NCI-H2081 (cell line): Measurements from ENCODE around the gene CR2.
"Not testable (repeated sequence)": the region's sequence is repeated elsewhere in the genome, so short reads cannot be mapped to it uniquely, and the experiment has no call there.

Source experiments
- DNase-seq, 2 experiments: peaks; one replicate each; lab custom pipeline; 2025; lab: John Stamatoyannopoulos, UW

Gene CR2

GRCh38 chr1:207444514-207445217 lies 9.5 kb upstream of the CR2 start:
- no peak for DNase-seq

- DNase-seq: no peak
These were observed 450 bp upstream of the CR2 start for GRCh38 chr1:207453710-207454045.

- DNase-seq: no peak
These were observed 1.1 kb downstream of the CR2 start for GRCh38 chr1:207455183-207455754.

GRCh38 chr1:207458414-207458813 lies 4.3 kb downstream of the CR2 start:
- DNase-seq: no peak

- no peak for DNase-seq
These were observed 4.9 kb downstream of the CR2 start for GRCh38 chr1:207459008-207459407.

- DNase-seq: no peak
These were observed 7.5 kb downstream of the CR2 start for GRCh38 chr1:207461649-207462048.

GRCh38 chr1:207462535-207462934 lies 8.4 kb downstream of the CR2 start:
- DNase-seq: no peak

GRCh38 chr1:207463021-207463420 lies 8.9 kb downstream of the CR2 start:
- DNase-seq: no peak

GRCh38 chr1:207463571-207463970 lies 9.4 kb downstream of the CR2 start:
- DNase-seq: no peak

- DNase-seq: no peak
These were observed 16.8 kb downstream of the CR2 start for GRCh38 chr1:207470927-207471326.

GRCh38 chr1:207474210-207474609 lies 20.1 kb downstream of the CR2 start:
- DNase-seq: no peak

- DNase-seq: no peak
These were observed 32.1 kb downstream of the CR2 start for GRCh38 chr1:207486198-207486597.

GRCh38 chr1:207487636-207488035 lies 33.5 kb downstream of the CR2 start:
- no peak for DNase-seq

- DNase-seq: no peak
These were observed 39.1 kb downstream of the CR2 start for GRCh38 chr1:207493212-207493611.

- no peak for DNase-seq
These were observed 40.0 kb downstream of the CR2 start for GRCh38 chr1:207494171-207494570.

GRCh38 chr1:207495281-207495680 lies 41.2 kb downstream of the CR2 start:
- DNase-seq: not testable (repeated sequence)

- no peak for DNase-seq
These were observed 42.0 kb downstream of the CR2 start, which contains the start of gene CR1 for GRCh38 chr1:207495801-207496792. Gene CR1, plus strand, starts transcription at chr1:207496157. Its CDS starts 111 bp downstream, at chr1:207496268.

GRCh38 chr1:207497941-207498340 lies 43.8 kb downstream of the CR2 start:
- no peak for DNase-seq

GRCh38 chr1:207499573-207499972 lies 45.4 kb downstream of the CR2 start:
- DNase-seq: peak; percentile 78 to 80

GRCh38 chr1:207500306-207500705 lies 46.2 kb downstream of the CR2 start:
- DNase-seq: no peak

GRCh38 chr1:207501071-207501470 lies 46.9 kb downstream of the CR2 start:
- DNase-seq: no peak

- DNase-seq: no peak
These were observed 48.6 kb downstream of the CR2 start for GRCh38 chr1:207502726-207503125.

- no peak for DNase-seq
These were observed 49.8 kb downstream of the CR2 start for GRCh38 chr1:207503950-207504349.
